Activated CD4-positive, alpha-beta T cell treated with anti-CD3 and anti-CD28 coated beads, Interleukin-2, amount 50 U/mL, for 4 hours (primary cell): ENCODE results near the gene CLEC16A.
A peak's percentile ranks its signal among the peaks of the same experiment; 100 is the strongest.
"Not testable (repeated sequence)": the region's sequence is repeated elsewhere in the genome, so short reads cannot be mapped to it uniquely, and the experiment has no call there.

Experiments
- DNase-seq, 2 experiments: peaks; one replicate each; pipeline ENCODE4 v3.0.0-alpha.2; 2020

CLEC16A gene

DNA sequence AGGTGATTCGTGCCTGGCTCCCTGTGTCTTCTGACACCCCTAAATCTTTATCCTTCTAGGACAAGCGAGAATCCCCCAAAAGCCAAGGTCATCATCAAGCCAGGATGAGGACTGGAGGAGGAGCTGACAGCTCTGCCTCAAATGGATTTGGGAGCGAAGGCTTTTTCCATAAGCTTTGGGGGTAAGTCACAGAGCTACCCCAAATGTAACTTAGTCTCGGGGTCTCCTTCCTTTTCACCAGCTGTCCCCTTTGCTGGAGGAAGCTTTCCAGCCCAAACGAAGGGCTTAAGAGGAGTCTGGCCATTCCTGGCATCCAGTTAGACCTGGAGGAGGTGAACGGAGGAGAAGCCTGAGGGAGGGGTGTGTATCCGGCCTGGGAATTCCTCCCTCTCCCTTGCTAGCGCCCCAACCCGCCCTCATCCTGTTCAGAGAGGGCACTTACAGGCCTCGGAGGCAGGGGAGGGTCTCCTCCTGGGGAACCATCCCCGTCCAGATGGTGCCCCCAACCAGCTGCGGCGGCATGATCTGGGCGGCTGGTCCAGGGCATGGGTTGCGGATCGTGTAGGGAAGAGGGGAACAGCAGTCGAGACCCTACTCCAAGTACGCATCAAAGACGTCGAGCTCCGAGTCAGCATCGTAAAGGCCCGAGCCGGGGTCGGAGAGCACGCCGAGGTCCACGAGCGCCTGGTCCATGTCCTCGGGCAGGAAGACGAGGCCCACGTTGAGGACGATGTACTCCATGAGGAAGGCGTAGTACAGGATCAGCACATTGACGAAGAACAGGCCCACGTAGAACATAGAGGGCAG lies 3.0 kb upstream of the CLEC16A start:
- DNase-seq, result no peak

- DNase-seq, result not testable (repeated sequence)
Measured at GRCh38 chr16:10941935-10942351, 2.4 kb upstream of the CLEC16A start.

- DNase-seq, result peak; percentile 90 to 92
Measured at GRCh38 chr16:10942352-10943063, 1.9 kb upstream of the CLEC16A start, which contains the start of gene DEXI. Gene DEXI (minus strand): TSS chr16:10942468. CDS start chr16:10942005, 463 bp downstream.

GRCh38 chr16:10943064-10943353 lies 1.4 kb upstream of the CLEC16A start:
- no peak for DNase-seq

DNA sequence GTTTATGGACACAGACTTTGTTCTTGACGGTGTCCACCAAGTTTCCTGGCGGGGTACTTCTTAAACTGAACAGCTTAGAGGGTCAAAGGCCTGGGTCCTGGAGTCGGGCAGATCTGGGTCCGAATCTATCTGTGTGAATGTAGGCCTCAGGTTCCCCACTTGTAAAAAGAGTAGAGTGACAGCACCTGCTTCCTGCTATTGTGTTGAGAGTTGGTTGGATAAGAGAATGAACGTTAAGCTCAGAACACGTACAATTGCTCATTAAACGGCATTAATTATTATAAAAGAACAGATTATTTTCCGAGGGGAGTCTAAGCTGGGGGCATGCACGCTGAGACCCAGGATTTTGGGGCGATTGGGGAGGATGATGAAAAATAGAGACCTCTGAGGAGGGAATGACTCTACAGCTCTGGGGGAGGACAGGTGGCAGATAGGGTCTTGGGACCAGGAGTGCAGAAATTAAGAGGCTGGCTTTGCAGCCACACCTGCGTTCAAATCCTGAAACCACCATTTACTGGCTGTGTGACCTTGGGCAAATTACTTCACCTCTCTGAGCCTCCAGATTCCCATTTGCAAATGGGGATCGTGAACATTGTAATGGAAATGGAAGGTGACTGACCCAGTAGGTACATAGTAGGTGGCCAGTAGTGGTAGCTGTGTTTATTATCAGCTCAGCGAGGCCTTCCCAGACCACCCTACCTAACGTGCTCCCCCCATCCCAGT lies 862 bp downstream of the CLEC16A start:
- no peak for DNase-seq

DNA sequence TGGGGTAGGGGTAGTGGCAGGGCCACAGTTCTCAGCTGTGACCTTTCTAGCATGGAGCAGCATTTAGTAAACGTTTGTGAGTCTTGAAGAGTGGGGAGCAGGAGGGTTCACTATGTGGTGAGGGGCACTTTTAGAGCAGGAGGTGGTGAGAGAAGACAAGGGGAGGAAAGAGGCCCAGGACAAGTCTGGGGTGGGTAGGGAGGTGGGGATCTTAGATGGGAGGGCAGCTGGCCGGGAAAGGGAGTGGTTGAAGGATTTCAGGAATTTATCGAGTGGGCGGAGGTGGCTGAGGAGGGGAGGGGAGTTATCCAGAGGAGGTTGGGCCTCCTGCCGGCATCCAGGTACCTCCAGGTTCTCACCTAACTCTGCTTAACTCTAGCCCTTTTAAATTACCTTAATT lies 1.9 kb downstream of the CLEC16A start:
- no peak for DNase-seq

DNA sequence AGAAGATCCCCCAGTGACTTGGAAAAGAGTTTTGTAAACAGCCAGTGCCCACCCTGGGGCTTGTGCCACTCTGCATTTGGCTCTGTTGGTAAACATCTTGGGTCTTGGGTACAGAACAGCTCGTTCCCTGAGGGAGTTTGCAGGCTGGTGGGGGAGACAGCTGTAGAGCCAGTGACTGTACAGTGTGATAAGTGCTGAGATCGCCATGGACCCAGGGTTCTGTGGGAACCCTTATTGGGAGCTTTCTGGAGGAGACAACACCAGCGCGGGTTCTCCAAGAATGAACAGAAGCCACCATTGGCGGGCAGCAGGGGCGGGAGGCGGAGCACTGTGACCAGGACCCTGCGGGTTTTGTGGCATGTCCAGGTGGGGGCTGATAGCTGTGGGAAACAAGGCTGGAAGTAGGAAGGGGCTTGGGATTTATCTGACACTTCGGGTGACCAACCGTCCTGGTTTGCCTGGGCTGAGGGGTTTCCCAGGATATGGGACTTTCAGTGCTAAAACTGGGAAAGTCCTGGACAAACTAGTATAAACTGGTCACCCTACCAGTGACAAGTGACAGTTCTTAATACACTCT lies 2.9 kb downstream of the CLEC16A start:
- DNase-seq, result no peak

DNA sequence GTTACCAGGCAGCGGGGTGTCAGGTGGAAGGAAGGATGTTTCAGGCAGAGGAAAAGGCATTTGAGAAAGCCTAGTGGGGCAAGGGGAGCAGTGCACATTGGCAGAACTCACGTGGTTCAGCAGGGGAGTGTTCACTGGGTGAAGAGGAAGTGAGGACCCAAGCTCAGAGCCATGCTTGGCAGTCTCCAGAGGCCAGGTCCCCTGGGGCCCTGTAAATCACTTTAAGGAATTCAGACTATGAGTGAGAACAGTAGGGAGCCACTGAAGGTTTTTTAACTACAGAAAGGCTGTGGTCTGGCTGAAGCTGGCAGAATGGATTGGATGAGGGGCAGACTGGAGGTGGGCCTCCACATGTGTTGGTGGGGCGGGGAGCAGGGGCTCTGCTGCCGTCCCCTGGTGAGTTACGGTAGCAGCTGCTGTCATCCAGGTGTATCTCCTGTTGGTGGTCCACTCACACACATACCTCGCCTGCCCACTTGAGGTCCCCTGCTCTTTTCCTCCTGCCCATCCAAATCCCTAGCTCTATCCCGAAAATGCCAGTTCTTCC lies 5.1 kb downstream of the CLEC16A start:
- DNase-seq, result peak; percentile 30 to 38

- DNase-seq, result no peak
Measured at GRCh38 chr16:10950393-10950792, 6.0 kb downstream of the CLEC16A start.

DNA sequence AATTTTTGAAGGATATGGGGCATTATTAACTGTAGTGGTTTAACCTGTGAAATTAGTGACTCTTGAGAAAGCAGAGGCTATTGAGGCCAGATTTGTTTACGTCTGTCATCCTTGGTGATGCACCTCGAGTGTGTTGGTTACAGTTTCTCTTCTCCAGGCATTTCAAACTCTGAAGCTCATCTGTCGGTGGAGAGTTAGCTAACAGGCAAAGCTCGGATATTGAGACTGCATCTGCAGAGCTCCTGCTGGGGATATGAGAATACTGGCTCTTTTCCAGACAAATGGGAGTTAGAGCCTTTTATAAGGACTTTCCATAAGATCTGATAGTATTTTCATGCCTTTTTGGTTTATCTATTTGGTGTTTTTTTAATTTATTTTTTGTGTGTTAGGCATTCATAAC lies 6.7 kb downstream of the CLEC16A start:
- no peak for DNase-seq

GRCh38 chr16:10954903-10955302 lies 10.5 kb downstream of the CLEC16A start:
- no peak for DNase-seq

- no peak for DNase-seq
Measured at GRCh38 chr16:10957771-10958482, 13.6 kb downstream of the CLEC16A start.

DNA sequence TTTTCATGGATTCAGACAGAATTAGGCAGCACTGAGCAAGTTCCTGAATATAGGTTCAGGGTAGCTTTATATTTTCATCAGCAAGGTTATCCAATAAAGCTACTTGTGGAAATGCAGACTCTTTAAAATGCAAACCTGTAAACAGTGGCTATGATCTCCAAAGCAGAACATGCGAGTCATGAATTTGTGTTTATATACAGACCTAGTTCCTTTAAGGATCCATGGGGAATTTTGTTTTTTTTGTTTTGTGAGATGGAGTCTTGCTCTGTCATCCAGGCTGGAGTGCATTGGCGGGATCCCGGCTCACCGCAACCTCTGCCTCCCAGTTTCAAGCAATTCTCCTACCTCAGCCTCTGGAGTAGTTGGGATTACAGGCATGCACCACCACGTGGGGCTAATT lies 14.8 kb downstream of the CLEC16A start:
- no peak for DNase-seq

- DNase-seq, result no peak
Measured at GRCh38 chr16:10961231-10961630, 16.9 kb downstream of the CLEC16A start.

- peak; percentile 76 to 78 for DNase-seq
Measured at GRCh38 chr16:10964039-10964890, 19.9 kb downstream of the CLEC16A start.

GRCh38 chr16:10964891-10965326 lies 20.5 kb downstream of the CLEC16A start:
- peak; percentile 62 to 70 for DNase-seq

GRCh38 chr16:10965440-10966061 lies 21.2 kb downstream of the CLEC16A start:
- no peak for DNase-seq

- DNase-seq, result no peak
Measured at GRCh38 chr16:10966129-10966528, 21.8 kb downstream of the CLEC16A start.

- DNase-seq, result not testable (repeated sequence)
Measured at GRCh38 chr16:10966559-10966958, 22.2 kb downstream of the CLEC16A start.

DNA sequence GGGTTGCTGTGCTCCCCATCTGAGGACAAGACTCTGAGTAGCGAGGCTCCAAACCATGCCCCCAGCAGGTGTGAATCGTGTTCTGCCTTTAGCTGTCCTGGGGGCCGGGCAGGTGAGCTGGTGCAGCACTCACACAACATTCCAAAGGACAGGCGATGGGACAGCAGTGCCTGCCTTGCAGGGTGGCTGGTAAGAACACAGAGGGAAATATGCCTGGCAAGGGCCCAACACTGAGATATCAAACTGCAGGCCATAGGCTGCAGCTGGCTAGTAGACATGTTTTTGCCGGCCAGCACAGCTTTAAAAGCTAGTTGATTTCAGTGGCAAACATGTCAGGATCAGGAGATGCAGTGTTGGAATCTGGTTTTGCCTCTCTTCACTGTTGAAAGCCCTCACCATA lies 23.6 kb downstream of the CLEC16A start:
- no peak for DNase-seq

- DNase-seq, result no peak
Measured at GRCh38 chr16:10968498-10968897, 24.1 kb downstream of the CLEC16A start.
